ENCODE measurements around the gene ADARB2. TPM values are rescaled to one million over a fixed set of nuclear protein-coding genes. Genes with fewer than 3 reads are reported as not detected.

ADARB2 gene
- polyA plus RNA-seq, 10 donors, result 0.04 to 0.45 (median 0.28) TPM

- DNase-seq, result no peak
Observed at GRCh38 chr10:1191752-1192151, 545.6 kb downstream of the ADARB2 start.

GRCh38 chr10:1190791-1191490, 546.4 kb downstream of the ADARB2 start:
- no peak for DNase-seq

GRCh38 chr10:1190052-1190395, 547.3 kb downstream of the ADARB2 start:
- no peak for DNase-seq

DNA sequence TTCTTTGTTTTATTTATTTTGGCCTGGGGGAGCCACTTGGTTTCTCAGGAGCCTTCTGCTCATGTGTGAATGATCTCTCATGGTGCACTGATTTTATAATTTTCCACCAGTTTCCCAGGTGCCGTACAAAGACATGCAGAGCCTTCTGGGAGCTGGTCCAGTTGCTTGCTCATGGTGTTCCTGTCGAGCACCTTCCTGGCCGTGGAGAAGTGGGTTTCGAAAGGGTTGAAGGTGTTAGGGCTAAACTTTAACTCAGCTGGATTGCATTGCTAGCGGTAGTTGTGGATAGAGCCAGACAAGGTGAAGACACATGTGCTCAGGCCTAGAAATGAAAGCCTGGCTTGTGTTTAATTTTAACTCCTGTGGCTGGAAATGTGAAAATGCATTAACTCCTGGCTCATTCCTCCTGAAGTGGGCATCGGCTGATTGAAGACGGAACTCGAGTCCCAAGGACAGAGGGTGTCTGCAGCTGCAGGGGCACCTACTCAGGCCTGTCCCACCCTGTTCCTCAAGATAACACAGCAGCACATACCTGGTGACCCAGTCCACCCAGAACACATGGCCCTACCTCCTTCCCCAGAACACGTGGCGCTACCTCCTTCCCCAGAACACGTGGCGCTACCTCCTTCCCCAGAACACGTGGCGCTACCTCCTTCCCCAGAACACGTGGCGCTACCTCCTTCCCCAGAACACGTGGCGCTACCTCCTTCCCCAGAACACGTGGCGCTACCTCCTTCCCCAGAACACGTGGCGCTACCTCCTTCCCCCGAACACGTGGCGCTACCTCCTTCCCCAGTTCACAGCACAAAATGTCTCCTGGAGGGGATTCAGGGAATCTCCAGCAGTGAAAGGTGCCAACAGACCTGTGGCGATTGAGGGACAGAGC, 547.9 kb downstream of the ADARB2 start:
- DNase-seq, result no peak

- peak in 1 of 3 donors; percentile 22 for DNase-seq
Observed at GRCh38 chr10:1188558-1189135, 548.7 kb downstream of the ADARB2 start.

- DNase-seq, result no peak
Observed at GRCh38 chr10:1187855-1188557, 549.3 kb downstream of the ADARB2 start.

GRCh38 chr10:1187151-1187854, 550.0 kb downstream of the ADARB2 start:
- no peak for DNase-seq

DNA sequence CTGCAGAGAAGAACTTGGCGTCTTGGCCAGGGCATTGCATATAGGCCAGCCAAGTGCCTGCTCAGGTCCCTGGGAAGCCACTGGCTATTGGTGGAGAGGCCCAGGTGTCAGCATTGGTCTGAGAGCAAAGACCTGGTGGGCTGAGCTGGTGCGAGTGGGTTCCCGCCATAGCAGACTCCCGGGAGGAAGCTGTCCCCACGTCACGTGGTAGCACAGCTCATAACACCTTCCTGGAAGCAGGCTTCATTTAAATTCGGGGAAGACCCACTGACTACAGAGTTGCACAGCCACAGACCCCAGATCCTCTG, 550.7 kb downstream of the ADARB2 start:
- no peak for DNase-seq

DNA sequence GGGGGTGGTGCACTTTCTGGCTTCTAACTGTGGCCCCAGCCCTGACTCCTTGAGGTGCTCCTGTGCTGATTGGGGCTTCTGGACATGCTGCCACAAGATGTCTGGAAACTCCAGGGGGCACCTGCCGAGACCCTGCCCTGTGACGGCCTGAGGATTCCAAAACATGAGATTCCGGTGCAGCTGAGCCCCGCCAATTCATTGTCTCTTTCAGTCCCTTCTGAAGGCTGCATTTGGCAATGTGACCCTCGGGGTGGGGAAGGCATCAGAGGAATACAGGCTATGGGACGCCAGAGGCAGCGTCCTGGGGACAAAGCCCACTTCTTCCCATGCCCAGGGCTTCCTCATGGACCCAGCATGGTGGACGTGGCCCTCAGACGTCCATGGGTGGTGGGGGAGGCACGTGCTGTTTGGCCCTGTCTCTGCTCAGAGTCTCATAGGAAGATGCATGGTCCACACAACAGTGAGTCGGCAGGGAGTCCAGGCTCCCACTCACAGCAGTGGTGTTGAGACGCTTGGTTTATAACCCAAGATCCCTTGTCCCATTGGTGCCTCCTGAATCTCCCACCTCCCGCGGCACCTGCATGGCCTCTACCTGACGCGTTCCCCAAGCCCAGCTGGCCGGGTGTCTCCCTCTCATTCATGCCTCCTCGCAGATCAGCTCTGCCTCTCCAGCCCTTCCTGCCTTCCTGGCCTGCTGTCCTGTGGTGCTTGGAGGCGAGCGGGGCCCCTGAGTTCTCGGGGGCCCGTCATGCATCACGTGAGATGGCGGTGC, 551.2 kb downstream of the ADARB2 start:
- no peak for DNase-seq

GRCh38 chr10:1184541-1185430, 552.5 kb downstream of the ADARB2 start:
- no peak for DNase-seq

GRCh38 chr10:1183701-1184100, 553.6 kb downstream of the ADARB2 start:
- no peak for DNase-seq

- DNase-seq, result no peak
Observed at GRCh38 chr10:1183033-1183396, 554.3 kb downstream of the ADARB2 start.

- no peak for DNase-seq
Observed at GRCh38 chr10:1182280-1183032, 554.9 kb downstream of the ADARB2 start.

- peak in 1 of 3 donors; percentile 14 for DNase-seq
Observed at GRCh38 chr10:1180836-1181235, 556.5 kb downstream of the ADARB2 start.

- no peak for DNase-seq
Observed at GRCh38 chr10:1180071-1180730, 557.1 kb downstream of the ADARB2 start.

- no peak for DNase-seq
Observed at GRCh38 chr10:1179346-1180070, 557.8 kb downstream of the ADARB2 start.

DNA sequence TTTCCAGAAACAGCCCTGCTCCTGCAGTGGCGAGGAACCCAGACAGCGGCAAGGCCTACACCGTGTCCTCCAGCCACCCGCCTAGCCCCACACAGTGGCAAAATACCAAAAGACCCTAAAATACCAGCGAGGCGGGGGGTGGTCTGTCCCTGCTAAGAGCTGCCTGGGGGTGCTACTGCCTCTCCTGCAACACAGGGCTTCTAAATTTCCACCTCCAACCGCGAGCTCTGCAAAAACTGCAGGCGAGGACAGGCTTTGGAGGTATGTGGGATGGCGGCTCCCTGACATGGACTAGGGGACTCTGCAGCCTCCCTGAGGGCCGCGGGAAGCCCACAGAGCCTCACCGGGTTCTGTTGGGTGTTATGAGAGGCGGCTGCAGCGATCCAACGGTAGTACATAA, 558.8 kb downstream of the ADARB2 start:
- no peak for DNase-seq

GRCh38 chr10:1177936-1178335, 559.4 kb downstream of the ADARB2 start:
- DNase-seq, result no peak

Measured in muscle of back (tissue), 11 donors.